Natural killer cell (primary cell): ENCODE results near the gene TBC1D22A. TPM values are rescaled to one million over a fixed set of nuclear protein-coding genes. Genes with fewer than 3 reads are reported as not detected.

ENCODE experiments used
- ATAC-seq, 3 donors: fragments of 150-1000 bp in 2 of 3; fragments of 200-7000 bp in 1 of 3; cut with Tn5 transposase; 1 replicate in 1 of 3; 2 replicates in 2 of 3; pipeline ENCODE4 v1.10.0; 2021; ENCODE audit warnings: mild to moderate bottlenecking in 2 of 3, moderate library complexity in 2 of 3
- DNase-seq, 2 donors: peaks; one replicate each; pipeline versions ENCODE4 v3.0.0 to v3.0.0-alpha.2; 2013 to 2021; ENCODE audit warnings: mixed read lengths in 1 of 2
- H3K27ac ChIP-seq: one replicate; pipeline ENCODE4 v1.5.1; 2013; ENCODE audit warnings: mild to moderate bottlenecking, low read length
- H3K27me3 ChIP-seq: one replicate; pipeline ENCODE4 v1.6.1; 2013; ENCODE audit warnings: low read length; ENCODE audit not compliant: control insufficient read depth, insufficient read depth
- H3K36me3 ChIP-seq: one replicate; pipeline ENCODE4 v1.6.1; 2013; ENCODE audit warnings: low read length; ENCODE audit not compliant: control insufficient read depth, insufficient read depth
- H3K4me1 ChIP-seq: one replicate; pipeline ENCODE4 v1.6.1; 2013; ENCODE audit warnings: low read length; ENCODE audit not compliant: control insufficient read depth, insufficient read depth
- H3K4me3 ChIP-seq: one replicate; pipeline ENCODE4 v1.5.1; 2013; ENCODE audit warnings: low read length
- H3K9me3 ChIP-seq: one replicate; pipeline ENCODE4 v1.6.1; 2013; ENCODE audit warnings: low read length; ENCODE audit not compliant: control insufficient read depth, insufficient read depth
- H3K27ac Mint-ChIP-seq, 2 donors: one replicate each; pipeline ENCODE4 v1.8.0; 2022; ENCODE audit warnings: mild to moderate bottlenecking in 2 of 2, mixed read lengths in 2 of 2, moderate library complexity in 1 of 2
- H3K27me3 Mint-ChIP-seq, 2 donors: one replicate each; pipeline ENCODE4 v1.8.0; 2022; ENCODE audit warnings: low read depth in 2 of 2, mixed read lengths in 2 of 2
- H3K36me3 Mint-ChIP-seq: one replicate; pipeline ENCODE4 v1.8.0; 2022; ENCODE audit warnings: mixed read lengths
- H3K4me1 Mint-ChIP-seq, 2 donors: one replicate each; pipeline ENCODE4 v1.8.0; 2022; ENCODE audit warnings: mixed read lengths in 2 of 2
- H3K4me3 Mint-ChIP-seq: one replicate; pipeline ENCODE4 v1.8.0; 2022; ENCODE audit warnings: mild to moderate bottlenecking, moderate library complexity, mixed read lengths
- H3K9me3 Mint-ChIP-seq, 2 donors: one replicate each; pipeline ENCODE4 v1.8.0; 2022; ENCODE audit warnings: mixed read lengths in 2 of 2
- CTCF ChIP-seq: fragments of 200-600 bp; IDR thresholded peaks from one replicate; pipeline ENCODE4 v1.8.0; 2022; ENCODE audit warnings: antibody characterized with exemption
- whole genome bisulfite sequencing: methylation state at CpG from one replicate; pipeline ENCODE4 v1.1.7; 2013; ENCODE audit warnings: missing lambda C conversion rate; ENCODE audit not compliant: insufficient coverage; 5-methylcytosine and 5-hydroxymethylcytosine counted together
- intact Hi-C: fragments of 100-400 bp; cut with micrococcal nuclease; formaldehyde crosslinking; loops from one replicate; pipeline ENCODE4 v1.14.2; 2022
- total RNA-seq, 4 donors: library from RNA; stranded (reverse); fragments of 120-200 nt in 1 of 4; gene quantifications; one replicate each; pipeline versions ENCODE4 v1.2.3 to v1.2.4, GENCODE V29; 2013 to 2022

The TBC1D22A gene
- total RNA-seq, 3 donors from 2014 or later (not counting 1 experiment from before 2014, with no cell fraction given), result 47.4 to 53.7 (median 53.2) TPM

DNA sequence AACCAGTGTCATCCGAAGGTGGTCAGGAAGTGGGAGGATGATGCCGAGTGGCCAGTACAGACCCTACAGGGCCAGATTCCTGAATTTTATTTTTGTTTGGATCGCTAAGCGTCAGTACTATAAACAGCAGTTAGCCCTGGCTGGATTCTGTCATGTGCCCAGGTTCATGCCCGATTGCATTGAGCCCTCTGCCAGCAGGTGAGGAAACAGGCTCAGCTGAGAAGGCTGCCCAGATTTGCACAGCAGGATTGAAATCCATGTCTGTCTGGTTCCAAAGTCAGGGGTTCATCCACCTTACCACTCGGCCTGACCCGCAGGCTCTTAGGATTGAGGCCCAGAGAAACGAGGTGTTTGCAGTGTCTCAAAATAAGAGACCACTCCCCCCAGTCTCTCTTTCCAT lies 9.1 kb upstream of the TBC1D22A start:
- DNase-seq (no peak), ATAC-seq (no peak)
- Mint-ChIP-seq H3K4me1 (peaks cover 31 to 44% of the 10 kb centered on the region in 2 donors), H3K27me3 (no peaks in the 10 kb centered on the region), H3K4me3 (no peak overlapping the region), H3K27ac (peak overlapping the region in 1 of 2 donors; percentile 89), H3K9me3 (no peaks in the 10 kb centered on the region), H3K36me3 (no peaks in the 10 kb centered on the region)
- Histone ChIP-seq H3K36me3 (no peaks in the 10 kb centered on the region), H3K27me3 (no peaks in the 10 kb centered on the region), H3K9me3 (peaks cover 8% of the 10 kb centered on the region), H3K4me3 (no peak overlapping the region), H3K27ac (peak overlapping the region; percentile 63), H3K4me1 (peaks cover 54% of the 10 kb centered on the region)
- WGBS, result 94% methylated on average over 8 of the region's 8 CpGs
- intact Hi-C loops, result no loop called here
- no peak for TF ChIP-seq CTCF

DNA sequence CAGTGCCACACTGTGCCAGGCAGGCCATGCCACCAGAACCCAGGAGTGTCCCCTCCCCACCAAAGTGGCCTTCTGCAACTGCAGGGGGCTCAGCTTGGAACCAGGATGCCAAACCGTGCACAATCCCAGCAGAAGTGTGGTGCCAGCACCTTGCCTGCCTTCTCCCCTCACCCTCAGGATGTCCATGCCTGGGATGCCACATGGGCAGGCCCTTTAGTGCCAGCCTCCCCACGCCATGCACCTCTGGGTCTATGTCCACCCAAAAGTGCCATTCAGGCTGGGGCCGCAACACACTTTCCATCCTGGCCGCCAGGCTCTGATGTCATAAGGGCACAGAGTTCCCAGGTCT lies 8.7 kb upstream of the TBC1D22A start:
- WGBS, result 91% methylated on average over 4 of the region's 4 CpGs
- DNase-seq, result no peak
- H3K9me3 ChIP-seq, result peaks cover 8% of the 10 kb centered on the region
- H3K36me3 Mint-ChIP-seq, result no peaks in the 10 kb centered on the region
- intact Hi-C loops, result no loop called here
- H3K4me1 Mint-ChIP-seq, result peaks cover 33 to 45% of the 10 kb centered on the region in 2 donors
- no peaks in the 10 kb centered on the region for H3K36me3 ChIP-seq
- H3K27me3 Mint-ChIP-seq, result no peaks in the 10 kb centered on the region
- peak overlapping the region; percentile 63 for H3K27ac ChIP-seq
- peaks cover 53% of the 10 kb centered on the region for H3K4me1 ChIP-seq
- ATAC-seq, result no peak
- H3K4me3 Mint-ChIP-seq, result no peak overlapping the region
- no peaks in the 10 kb centered on the region for H3K27me3 ChIP-seq
- H3K27ac Mint-ChIP-seq, result peak overlapping the region; percentile 89 to 92
- H3K4me3 ChIP-seq, result no peak overlapping the region
- no peak for TF ChIP-seq CTCF
- H3K9me3 Mint-ChIP-seq, result no peaks in the 10 kb centered on the region

DNA sequence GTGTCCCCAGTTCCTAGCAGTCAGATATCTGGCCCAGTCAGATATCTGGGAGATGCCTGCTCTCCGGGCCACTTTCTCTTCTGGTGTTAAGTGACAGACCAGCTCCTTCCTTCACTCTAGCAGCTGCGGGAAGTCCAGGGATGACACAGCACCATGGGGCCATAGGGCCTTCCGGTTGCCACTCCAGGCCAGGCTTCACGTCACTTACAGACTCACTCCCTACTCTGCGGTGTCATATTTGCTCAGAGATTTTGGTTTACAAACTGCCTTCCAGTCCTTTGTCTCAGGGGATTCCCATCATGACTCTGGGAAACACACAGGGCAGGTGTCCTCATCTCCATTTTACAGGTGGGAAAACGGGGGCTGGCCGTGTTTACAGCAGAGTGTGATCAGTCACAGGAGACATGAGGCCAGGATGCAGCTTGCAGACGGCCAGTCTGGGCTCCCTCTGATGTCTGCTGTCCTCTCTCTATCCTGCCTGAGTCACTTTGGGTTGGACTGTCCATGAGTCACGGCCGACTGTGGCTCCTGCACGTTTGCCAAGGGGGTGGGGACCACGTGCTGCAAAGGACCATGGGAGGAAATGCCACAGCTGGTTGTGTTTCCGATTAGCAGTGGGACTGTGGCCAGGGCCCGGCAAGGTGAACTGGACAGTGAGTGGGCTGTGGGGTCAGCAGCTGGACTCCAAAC lies 8.2 kb upstream of the TBC1D22A start:
- intact Hi-C loops, result no loop called here
- Histone ChIP-seq H3K4me1 (peaks cover 51% of the 10 kb centered on the region), H3K36me3 (no peaks in the 10 kb centered on the region), H3K27ac (peak overlapping the region; percentile 63), H3K27me3 (no peaks in the 10 kb centered on the region), H3K4me3 (no peak overlapping the region), H3K9me3 (peaks cover 8% of the 10 kb centered on the region)
- Mint-ChIP-seq H3K27me3 (no peaks in the 10 kb centered on the region), H3K4me3 (peak overlapping the region; percentile 14), H3K9me3 (no peaks in the 10 kb centered on the region), H3K36me3 (no peaks in the 10 kb centered on the region), H3K27ac (peak overlapping the region; percentile 89 to 92), H3K4me1 (peaks cover 32 to 43% of the 10 kb centered on the region in 2 donors)
- TF ChIP-seq CTCF, result no peak
- DNase-seq, result peak; percentile 35 to 57
- ATAC-seq, result peak; percentile 77 to 90 (median 78)
- 26% methylated on average over 13 of the region's 14 CpGs for WGBS

GRCh38 chr22:46754826-46755225 lies 7.6 kb upstream of the TBC1D22A start:
- ATAC-seq, result no peak
- peak overlapping the region; percentile 89 to 92 for H3K27ac Mint-ChIP-seq
- H3K9me3 Mint-ChIP-seq, result no peaks in the 10 kb centered on the region
- no peaks in the 10 kb centered on the region for H3K27me3 Mint-ChIP-seq
- peaks cover 26 to 37% of the 10 kb centered on the region in 2 donors for H3K4me1 Mint-ChIP-seq
- WGBS, result 89% methylated on average over 4 of the region's 6 CpGs
- H3K4me3 Mint-ChIP-seq, result no peak overlapping the region
- Histone ChIP-seq H3K36me3 (no peaks in the 10 kb centered on the region), H3K27ac (no peak overlapping the region), H3K9me3 (peaks cover 8% of the 10 kb centered on the region), H3K4me3 (no peak overlapping the region), H3K27me3 (no peaks in the 10 kb centered on the region), H3K4me1 (peaks cover 46% of the 10 kb centered on the region)
- no peaks in the 10 kb centered on the region for H3K36me3 Mint-ChIP-seq
- intact Hi-C loops, result no loop called here
- TF ChIP-seq CTCF, result no peak
- no peak for DNase-seq
